Fibroblast of the conjunctiva (primary cell): ENCODE measurements around the gene MAP4K3.
"Not testable (repeated sequence)": the region's sequence is repeated elsewhere in the genome, so short reads cannot be mapped to it uniquely, and the experiment has no call there.

Experiments
- DNase-seq: peaks from one replicate; pipeline ENCODE4 v3.0.0-alpha.2; 2010; ENCODE audit warnings: low read depth

The MAP4K3 gene

DNA sequence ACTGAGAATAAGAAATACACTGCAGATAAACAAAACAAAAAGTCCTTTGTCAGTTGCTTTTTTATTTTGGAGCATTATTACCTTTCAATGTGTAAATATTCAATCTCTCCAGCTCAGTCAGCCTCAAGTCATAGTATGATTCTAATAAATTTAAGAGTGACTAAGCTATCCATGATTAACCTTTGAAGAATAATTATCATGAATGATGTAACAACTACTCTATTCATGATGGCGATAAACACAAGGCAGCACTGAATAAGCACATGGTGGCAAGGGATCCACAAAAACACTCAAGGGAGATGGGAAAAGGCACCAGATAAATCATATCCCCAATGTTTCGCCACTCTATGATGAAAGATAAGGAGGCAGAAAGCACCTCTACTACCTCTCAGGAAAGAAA is 67.0 kb downstream of the MAP4K3 start:
- no peak for DNase-seq

GRCh38 chr2:39368846-39369245 is 68.2 kb downstream of the MAP4K3 start:
- no peak for DNase-seq

DNA sequence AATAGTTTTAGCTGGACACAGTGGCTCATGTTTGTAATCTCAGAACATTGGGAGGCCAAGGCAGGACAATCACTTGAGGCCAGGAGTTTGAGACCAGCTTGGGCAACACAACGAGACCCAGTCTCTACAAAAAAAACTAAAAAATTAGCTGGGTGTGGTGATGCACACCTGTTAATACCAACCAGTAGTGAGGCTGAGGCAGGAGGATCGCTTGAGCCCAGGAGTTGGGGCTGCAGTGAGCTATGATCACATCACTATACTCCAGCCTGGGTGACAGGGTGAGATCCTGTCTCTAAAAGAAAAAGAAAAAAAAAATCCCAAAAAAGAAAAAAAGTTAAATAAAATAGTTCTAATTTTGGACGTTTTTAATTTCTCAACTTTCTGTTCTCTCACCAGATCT is 68.7 kb downstream of the MAP4K3 start:
- DNase-seq, result no peak

GRCh38 chr2:39362595-39362994 is 74.5 kb downstream of the MAP4K3 start:
- no peak for DNase-seq

DNA sequence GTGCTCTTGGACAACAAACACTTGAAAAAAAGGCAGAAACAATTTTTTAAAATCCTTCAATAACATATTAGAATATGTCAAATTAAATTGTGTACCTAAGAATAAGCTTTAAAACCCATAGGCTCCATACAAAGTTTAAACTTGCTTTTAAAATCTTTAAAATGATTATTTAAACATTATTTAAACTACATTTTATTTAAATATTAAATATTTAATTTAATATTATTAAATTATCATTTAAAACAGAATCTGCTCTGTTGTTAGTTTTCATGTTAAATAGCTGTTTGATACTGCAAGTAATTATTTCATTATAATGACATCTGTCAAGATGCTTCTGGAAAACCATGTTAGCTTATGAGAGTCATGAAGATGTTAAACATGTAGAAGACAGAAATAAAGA is 75.6 kb downstream of the MAP4K3 start:
- no peak for DNase-seq

DNA sequence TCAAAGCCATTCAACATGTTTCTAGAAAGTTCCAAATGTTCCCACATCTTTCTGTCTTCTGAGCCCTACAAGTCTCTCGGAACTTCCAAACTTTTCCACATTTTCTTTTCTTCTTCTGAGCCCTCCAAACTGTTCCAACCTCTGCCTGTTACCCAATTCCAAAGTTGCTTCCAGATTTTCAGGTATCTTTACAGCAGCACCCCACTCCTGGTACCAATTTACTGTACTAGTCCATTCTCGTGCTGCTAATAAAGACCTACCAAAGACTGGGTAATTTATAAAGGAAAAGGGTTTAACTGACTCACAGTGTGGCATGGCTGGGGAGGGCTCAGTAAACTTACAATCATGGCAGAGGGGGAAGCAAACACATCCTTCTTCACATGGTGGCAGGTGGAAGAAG is 76.7 kb downstream of the MAP4K3 start:
- DNase-seq, result not testable (repeated sequence)

- DNase-seq, result no peak
Measured at GRCh38 chr2:39359453-39360038, 77.5 kb downstream of the MAP4K3 start.

DNA sequence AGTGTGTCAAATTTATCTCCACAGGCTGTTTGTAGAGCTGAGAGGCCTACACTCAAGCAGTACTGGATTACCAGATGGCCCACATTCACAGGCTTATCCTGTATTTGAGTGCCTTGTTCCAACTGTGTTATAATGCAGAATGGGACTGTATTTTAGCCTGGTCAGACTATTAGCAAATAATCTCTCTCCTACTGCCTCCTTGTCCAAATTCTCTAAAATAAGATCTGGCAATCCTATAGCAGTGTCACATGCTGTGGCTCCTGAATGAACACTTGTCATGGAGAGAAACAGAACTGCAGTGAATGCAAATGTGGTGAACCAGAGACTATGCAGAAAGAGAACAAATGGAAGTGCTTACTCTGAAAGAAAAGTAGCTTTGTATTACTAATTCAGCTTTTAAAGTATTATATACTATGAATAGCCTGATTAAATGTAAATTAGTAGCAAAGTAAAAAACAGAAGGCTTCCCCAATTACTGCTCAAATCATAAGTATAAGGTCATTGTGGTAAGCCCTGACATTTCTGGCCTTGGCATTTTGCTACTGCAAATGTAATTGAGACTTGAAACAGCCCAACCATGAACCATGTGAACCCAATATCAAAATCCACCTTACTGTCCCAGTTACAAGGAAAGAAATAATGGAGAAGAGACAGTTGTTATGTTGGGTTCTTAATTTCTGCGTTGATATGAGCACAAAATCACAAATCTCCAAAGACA is 80.0 kb downstream of the MAP4K3 start:
- DNase-seq, result no peak

GRCh38 chr2:39350658-39351057 is 86.4 kb downstream of the MAP4K3 start:
- DNase-seq, result no peak

- DNase-seq, result no peak
Measured at GRCh38 chr2:39338502-39338901, 98.6 kb downstream of the MAP4K3 start.

- no peak for DNase-seq
Measured at GRCh38 chr2:39335930-39336329, 101.2 kb downstream of the MAP4K3 start.

- no peak for DNase-seq
Measured at GRCh38 chr2:39334978-39335377, 102.1 kb downstream of the MAP4K3 start.

DNA sequence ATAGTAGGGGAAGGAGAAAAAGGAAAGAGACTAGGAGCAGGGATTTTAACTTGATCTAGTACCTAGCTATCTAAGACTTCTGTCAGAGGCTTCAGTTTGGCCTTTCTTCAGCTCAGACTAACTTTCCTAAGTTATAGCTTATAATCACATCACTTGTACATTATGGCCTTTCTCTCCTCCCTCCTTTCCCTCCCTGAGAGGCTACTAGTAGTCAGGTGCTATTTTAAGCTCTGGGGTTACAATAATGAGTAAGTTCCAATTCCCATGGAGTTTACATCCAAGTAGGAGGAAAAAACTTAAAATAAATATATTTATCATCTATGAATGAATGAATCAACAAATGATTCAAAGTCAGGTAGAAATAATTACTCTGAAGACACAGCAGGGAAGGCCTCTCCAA is 102.6 kb downstream of the MAP4K3 start:
- no peak for DNase-seq

GRCh38 chr2:39326644-39327043 is 110.4 kb downstream of the MAP4K3 start:
- no peak for DNase-seq

- DNase-seq, result no peak
Measured at GRCh38 chr2:39325966-39326365, 111.1 kb downstream of the MAP4K3 start.

DNA sequence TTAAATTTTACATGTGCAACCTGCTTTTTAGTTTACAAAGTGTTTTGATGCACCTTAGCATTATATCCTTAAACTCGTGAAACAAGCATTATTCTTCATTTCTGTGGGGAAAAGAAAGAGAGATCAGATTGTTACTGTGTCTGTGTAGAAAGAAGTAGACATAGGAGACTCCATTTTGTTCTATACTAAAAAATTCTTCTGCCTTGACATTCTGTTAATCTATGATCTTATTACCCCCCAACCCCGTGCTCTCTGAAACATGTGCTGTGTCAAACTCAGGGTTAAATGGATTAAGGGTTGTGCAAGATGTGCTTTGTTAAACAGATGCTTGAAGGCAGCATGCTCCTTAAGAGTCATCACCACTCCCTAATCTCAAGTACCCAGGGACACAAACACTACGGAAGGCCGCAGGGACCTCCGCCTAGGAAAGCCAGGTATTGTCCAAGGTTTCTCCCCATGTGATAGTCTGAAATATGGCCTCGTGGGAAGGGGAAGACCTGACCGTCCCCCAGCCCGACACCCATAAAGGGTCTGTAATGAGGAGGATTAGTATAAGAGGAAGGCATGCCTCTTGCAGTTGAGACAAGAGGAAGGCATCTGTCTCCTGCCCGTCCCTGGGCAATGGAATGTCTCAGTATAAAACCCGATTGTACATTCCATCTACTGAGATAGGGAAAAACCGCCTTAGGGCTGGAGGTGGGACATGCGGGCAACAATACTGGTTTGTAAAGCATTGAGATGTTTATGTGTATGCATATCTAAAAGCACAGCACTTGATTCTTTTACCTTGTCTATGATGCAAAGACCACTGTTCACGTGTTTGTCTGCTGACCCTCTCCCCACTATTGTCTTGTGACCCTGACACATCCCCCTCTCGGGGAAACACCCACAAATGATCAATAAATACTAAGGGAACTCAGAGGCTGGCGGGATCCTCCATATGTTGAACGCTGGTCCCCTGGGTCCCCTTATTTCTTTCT is 115.7 kb downstream of the MAP4K3 start:
- DNase-seq, result not testable (repeated sequence)

DNA sequence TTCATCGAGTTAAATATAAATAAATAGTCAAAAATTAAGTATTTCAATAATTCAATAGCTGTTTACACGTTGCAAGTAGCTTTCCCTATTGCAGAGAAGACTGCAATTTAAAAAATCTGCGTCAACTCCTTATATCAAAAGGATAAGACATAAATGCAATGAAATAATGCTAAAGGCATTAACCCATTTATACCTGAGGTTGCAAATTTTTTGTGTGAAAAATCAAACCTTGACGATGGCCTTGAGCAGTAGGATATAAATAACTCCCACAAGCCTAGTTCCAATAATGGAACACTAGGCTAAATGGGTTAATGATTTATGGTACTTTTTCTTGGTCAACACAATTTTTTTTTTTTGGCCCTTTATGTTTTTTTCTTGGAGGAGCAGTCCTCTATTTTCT is 116.9 kb downstream of the MAP4K3 start:
- no peak for DNase-seq

GRCh38 chr2:39313575-39313974 is 123.5 kb downstream of the MAP4K3 start:
- peak; percentile 12 for DNase-seq

- no peak for DNase-seq
Measured at GRCh38 chr2:39311469-39311868, 125.6 kb downstream of the MAP4K3 start.

GRCh38 chr2:39308778-39309177 is 128.3 kb downstream of the MAP4K3 start:
- DNase-seq, result no peak

GRCh38 chr2:39306626-39307025 is 130.5 kb downstream of the MAP4K3 start:
- no peak for DNase-seq

DNA sequence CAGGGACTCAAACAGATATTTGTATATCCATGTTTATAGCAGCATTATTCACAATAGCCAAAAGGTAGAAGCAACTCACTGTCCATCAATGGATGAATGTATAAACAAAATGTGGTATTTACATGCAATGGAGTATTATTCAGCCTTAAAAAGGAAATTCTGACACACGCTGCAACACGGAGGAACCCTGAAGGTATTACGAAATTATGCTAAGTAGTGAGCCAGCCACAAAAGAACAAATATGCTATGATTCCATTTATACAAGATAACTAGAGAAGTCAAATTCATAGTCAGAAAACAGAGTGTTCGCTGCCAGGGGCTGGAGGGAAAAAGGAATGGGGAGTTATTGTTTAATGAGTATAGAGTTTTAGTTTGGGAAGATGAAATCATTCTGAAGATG is 132.4 kb downstream of the MAP4K3 start:
- DNase-seq, result no peak

DNA sequence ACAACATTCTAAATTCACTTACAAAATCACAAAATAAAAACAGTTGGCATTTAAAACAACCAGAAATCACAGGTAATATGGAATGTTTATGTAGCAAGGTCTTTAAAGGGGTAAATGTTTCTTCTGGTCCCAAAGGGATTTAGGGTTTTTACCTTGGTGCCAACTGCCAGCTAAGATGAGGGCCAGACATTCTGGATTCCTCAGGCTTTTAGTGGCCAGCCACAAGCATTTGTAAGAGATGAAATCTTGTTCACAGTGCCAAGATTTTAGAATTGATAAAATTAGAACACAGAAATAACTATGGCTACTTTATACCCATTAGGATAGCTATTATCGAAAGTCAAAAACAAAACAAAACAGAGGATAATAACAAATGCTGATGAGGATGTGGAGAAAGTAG is 132.9 kb downstream of the MAP4K3 start:
- DNase-seq, result no peak
